Gastroesophageal sphincter (tissue), 3 donors: ENCODE measurements around the gene ERCC6L2.

Experiments
- POLR2A ChIP-seq, 2 donors: fragments of 450-650 bp; IDR thresholded peaks; one replicate each; pipeline ENCODE4 v1.6.1; 2017; ENCODE audit warnings: antibody characterized with exemption in 2 of 2, mild to moderate bottlenecking in 2 of 2, moderate library complexity in 1 of 2
- TF ChIP-seq, protein P1 (sequence below), 4 experiments: fragments of 200-600 bp in 2 of 4; fragments of 450-650 bp in 2 of 4; sonication (generic) in 1 of 4; IDR thresholded peaks; one replicate each; pipeline ENCODE4 v1.5.1; 2017 to 2019; ENCODE audit warnings: antibody characterized with exemption in 4 of 4, mild to moderate bottlenecking in 2 of 4, moderate library complexity in 2 of 4

DNA sequence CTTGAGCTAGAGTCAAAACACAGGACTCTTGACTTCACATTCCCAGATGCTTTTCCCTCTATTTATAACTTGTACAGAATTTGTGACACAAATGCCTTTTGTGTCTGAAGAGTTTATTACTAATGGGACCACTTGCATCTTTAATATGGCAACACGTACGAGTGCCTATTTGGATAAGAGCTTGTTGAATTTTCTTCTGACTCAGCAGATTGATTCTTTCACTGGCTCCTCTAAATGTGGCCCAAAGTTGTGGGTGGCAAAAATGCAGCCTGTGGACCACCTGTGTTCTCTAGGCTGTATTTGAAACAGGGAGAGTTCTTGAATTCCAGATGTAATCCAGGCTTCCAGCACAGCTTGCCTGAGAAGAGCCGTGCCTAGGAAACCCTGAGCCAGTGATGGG lies 34.1 kb upstream of the ERCC6L2 start:
- TF ChIP-seq POLR2A (IDR thresholded peaks at IDR 0.05) = no peak
- TF ChIP-seq, protein P1, sequence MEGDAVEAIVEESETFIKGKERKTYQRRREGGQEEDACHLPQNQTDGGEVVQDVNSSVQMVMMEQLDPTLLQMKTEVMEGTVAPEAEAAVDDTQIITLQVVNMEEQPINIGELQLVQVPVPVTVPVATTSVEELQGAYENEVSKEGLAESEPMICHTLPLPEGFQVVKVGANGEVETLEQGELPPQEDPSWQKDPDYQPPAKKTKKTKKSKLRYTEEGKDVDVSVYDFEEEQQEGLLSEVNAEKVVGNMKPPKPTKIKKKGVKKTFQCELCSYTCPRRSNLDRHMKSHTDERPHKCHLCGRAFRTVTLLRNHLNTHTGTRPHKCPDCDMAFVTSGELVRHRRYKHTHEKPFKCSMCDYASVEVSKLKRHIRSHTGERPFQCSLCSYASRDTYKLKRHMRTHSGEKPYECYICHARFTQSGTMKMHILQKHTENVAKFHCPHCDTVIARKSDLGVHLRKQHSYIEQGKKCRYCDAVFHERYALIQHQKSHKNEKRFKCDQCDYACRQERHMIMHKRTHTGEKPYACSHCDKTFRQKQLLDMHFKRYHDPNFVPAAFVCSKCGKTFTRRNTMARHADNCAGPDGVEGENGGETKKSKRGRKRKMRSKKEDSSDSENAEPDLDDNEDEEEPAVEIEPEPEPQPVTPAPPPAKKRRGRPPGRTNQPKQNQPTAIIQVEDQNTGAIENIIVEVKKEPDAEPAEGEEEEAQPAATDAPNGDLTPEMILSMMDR (IDR thresholded peaks at IDR 0.05) = no peak
